H9 (cell line): ENCODE data around the gene DCAF12. TPM values are rescaled to one million over a fixed set of nuclear protein-coding genes. Genes with fewer than 3 reads are reported as not detected.
A peak's percentile ranks its signal among the peaks of the same experiment; 100 is the strongest.

Source experiments
- DNase-seq: peaks from one replicate; pipeline ENCODE4 v3.0.0-alpha.2; 2017
- H2AFZ ChIP-seq: one replicate; pipeline ENCODE4 v1.6.1; 2013; ENCODE audit warnings: mild to moderate bottlenecking, low read length, control low read depth, moderate library complexity
- H2AK5ac ChIP-seq: 2 replicates; pipeline ENCODE4 v1.6.1; 2013; ENCODE audit warnings: low read length, control low read depth, mixed read lengths; ENCODE audit not compliant: insufficient read length
- H2BK120ac ChIP-seq: one replicate; pipeline ENCODE4 v1.6.1; 2013; ENCODE audit warnings: low read depth, mild to moderate bottlenecking, low read length, control low read depth, inconsistent platforms; ENCODE audit not compliant: poor library complexity, severe bottlenecking
- H2BK12ac ChIP-seq: 2 replicates; pipeline ENCODE4 v1.6.1; 2013; ENCODE audit warnings: low read length, control low read depth, mixed read lengths, low read depth; ENCODE audit not compliant: insufficient read length
- H2BK15ac ChIP-seq: 2 replicates; pipeline ENCODE4 v1.6.1; 2013; ENCODE audit warnings: low read depth, low read length, control low read depth
- H2BK20ac ChIP-seq: one replicate; pipeline ENCODE4 v1.6.1; 2013; ENCODE audit warnings: low read depth, mild to moderate bottlenecking, low read length, control low read depth, inconsistent platforms; ENCODE audit not compliant: poor library complexity, severe bottlenecking
- H2BK5ac ChIP-seq: 2 replicates; pipeline ENCODE4 v1.6.1; 2013; ENCODE audit warnings: low read length, control low read depth, mixed read lengths; ENCODE audit not compliant: insufficient read length
- H3K14ac ChIP-seq: 2 replicates; pipeline ENCODE4 v1.6.1; 2013; ENCODE audit warnings: low read length, control low read depth; ENCODE audit not compliant: insufficient read depth
- H3K18ac ChIP-seq: 2 replicates; pipeline ENCODE4 v1.6.1; 2013; ENCODE audit warnings: low read depth, mild to moderate bottlenecking, mixed read lengths, low read length, control low read depth; ENCODE audit not compliant: insufficient read length
- H3K23ac ChIP-seq: 2 replicates; pipeline ENCODE4 v1.6.1; 2013; ENCODE audit warnings: low read length, control low read depth, mixed read lengths, low read depth; ENCODE audit not compliant: insufficient read length
- H3K23me2 ChIP-seq: 2 replicates; pipeline ENCODE4 v1.6.1; 2013; ENCODE audit warnings: low read depth, mild to moderate bottlenecking, mixed read lengths, low read length, control low read depth; ENCODE audit not compliant: insufficient read length, poor library complexity, severe bottlenecking
- H3K27ac ChIP-seq: 2 replicates; pipeline ENCODE4 v1.5.1; 2013; ENCODE audit warnings: low read length, control low read depth, mixed read lengths, low read depth; ENCODE audit not compliant: insufficient read length
- H3K27me3 ChIP-seq: 2 replicates; pipeline ENCODE4 v1.6.1; 2013; ENCODE audit warnings: low read length, control low read depth, inconsistent platforms; ENCODE audit not compliant: insufficient read depth
- H3K4ac ChIP-seq: 2 replicates; pipeline ENCODE4 v1.6.1; 2013; ENCODE audit warnings: low read depth, mild to moderate bottlenecking, control low read depth, inconsistent platforms, low read length, moderate library complexity
- H3K4me1 ChIP-seq: 2 replicates; pipeline ENCODE4 v1.6.1; 2013; ENCODE audit warnings: low read length, control low read depth, inconsistent platforms; ENCODE audit not compliant: insufficient read depth
- H3K4me2 ChIP-seq: 2 replicates; pipeline ENCODE4 v1.6.1; 2013; ENCODE audit warnings: low read length, control low read depth, mixed read lengths; ENCODE audit not compliant: insufficient read length, insufficient read depth
- H3K56ac ChIP-seq: 2 replicates; pipeline ENCODE4 v1.6.1; 2013; ENCODE audit warnings: low read depth, mild to moderate bottlenecking, mixed read lengths, low read length, control low read depth; ENCODE audit not compliant: insufficient read length
- H3K79me1 ChIP-seq: 2 replicates; pipeline ENCODE4 v1.6.1; 2013; ENCODE audit warnings: low read depth, mild to moderate bottlenecking, moderate library complexity, low read length, control low read depth, inconsistent platforms; ENCODE audit not compliant: insufficient read depth, poor library complexity, severe bottlenecking
- H3K79me2 ChIP-seq: 2 replicates; pipeline ENCODE4 v1.6.1; 2013; ENCODE audit warnings: low read length, control low read depth, inconsistent platforms; ENCODE audit not compliant: insufficient read depth
- H3K9ac ChIP-seq: 2 replicates; pipeline ENCODE4 v1.6.1; 2013; ENCODE audit warnings: low read length, control low read depth, mixed read lengths; ENCODE audit not compliant: insufficient read length; ENCODE audit errors: extremely low read depth
- H3K9me3 ChIP-seq: one replicate; pipeline ENCODE4 v1.6.1; 2013; ENCODE audit warnings: low read depth, low read length, inconsistent platforms; ENCODE audit not compliant: control insufficient read depth
- H3T11ph ChIP-seq: one replicate; pipeline ENCODE4 v1.6.1; 2013; ENCODE audit warnings: mild to moderate bottlenecking, low read length, control low read depth, inconsistent platforms
- H4K20me1 ChIP-seq: one replicate; pipeline ENCODE4 v1.6.1; 2013; ENCODE audit not compliant: control insufficient read depth, insufficient read length, insufficient read depth
- H4K5ac ChIP-seq: 2 replicates; pipeline ENCODE4 v1.6.1; 2013; ENCODE audit warnings: low read depth, mild to moderate bottlenecking, mixed read lengths, low read length, control low read depth; ENCODE audit not compliant: insufficient read length
- H4K8ac ChIP-seq: replicated peaks from 2 replicates; pipeline ENCODE4 v1.6.1; 2013; ENCODE audit warnings: low read length, control low read depth, mixed read lengths, low read depth; ENCODE audit not compliant: insufficient read length
- H4K91ac ChIP-seq: 2 replicates; pipeline ENCODE4 v1.6.1; 2013; ENCODE audit warnings: low read depth, mild to moderate bottlenecking, moderate library complexity, mixed read lengths, low read length, control low read depth; ENCODE audit not compliant: insufficient read length
- H3K27ac Mint-ChIP-seq, 3 experiments: 2 replicates in 2 of 3; 3 replicates in 1 of 3; pipeline ENCODE4 v1.8.0; 2020 to 2021; ENCODE audit warnings: mixed read lengths in 3 of 3, mild to moderate bottlenecking in 1 of 3, moderate library complexity in 1 of 3
- H3K27me3 Mint-ChIP-seq: 2 replicates; pipeline ENCODE4 v1.8.0; 2021; ENCODE audit warnings: low read depth, mild to moderate bottlenecking, moderate library complexity, mixed read lengths
- H3K36me3 Mint-ChIP-seq, 3 experiments: 2 replicates in 2 of 3; 3 replicates in 1 of 3; pipeline ENCODE4 v1.8.0; 2020 to 2021; ENCODE audit warnings: low read depth in 3 of 3, mixed read lengths in 3 of 3; ENCODE audit not compliant: insufficient read depth in 1 of 3
- H3K4me1 Mint-ChIP-seq, 2 experiments: 2 replicates each; pipeline ENCODE4 v1.8.0; 2020; ENCODE audit warnings: mixed read lengths in 2 of 2
- H3K4me3 Mint-ChIP-seq, 2 experiments: 2 replicates in 1 of 2; 3 replicates in 1 of 2; pipeline ENCODE4 v1.8.0; 2020 to 2021; ENCODE audit warnings: mild to moderate bottlenecking in 2 of 2, mixed read lengths in 2 of 2, moderate library complexity in 1 of 2
- H3K9me3 Mint-ChIP-seq, 2 experiments: 2 replicates in 1 of 2; 3 replicates in 1 of 2; pipeline ENCODE4 v1.8.0; 2020; ENCODE audit warnings: mild to moderate bottlenecking in 2 of 2, mixed read lengths in 2 of 2, moderate library complexity in 1 of 2
- CTCF ChIP-seq: fragments of 200-600 bp; sonication (generic); conservative IDR thresholded peaks from 3 replicates; pipeline ENCODE4 v1.8.0; 2021; ENCODE audit warnings: antibody characterized with exemption, mild to moderate bottlenecking
- WGBS: extraction: QIAGEN DNeasy Blood & Tissue Kit; methylation state at CpG from one replicate; pipeline ENCODE4 v1.1.7; 2013; ENCODE audit warnings: missing lambda C conversion rate, low lambda C conversion rate, mixed read lengths; ENCODE audit not compliant: insufficient read length; ENCODE audit errors: extremely low coverage; 5-methylcytosine and 5-hydroxymethylcytosine counted together
- total RNA-seq: library from RNA; stranded (reverse); gene quantifications from 2 replicates; pipeline ENCODE4 v1.2.1, GENCODE V29; 2021

The DCAF12 gene
- total RNA-seq, 1 experiment from 2014 or later, result 33.6 TPM

GRCh38 chr9:34072868-34073590, 53.5 kb downstream of the DCAF12 start:
- Histone ChIP-seq H3K27ac (no peak overlapping the region), H4K91ac (no peak overlapping the region), H4K5ac (no peak overlapping the region), H2BK12ac (no peak overlapping the region), H2BK5ac (no peak overlapping the region), H3K9ac (no peak overlapping the region), H3K56ac (no peak overlapping the region), H3K79me2 (no peaks in the 10 kb centered on the region), H3K27me3 (no peaks in the 10 kb centered on the region), H2BK20ac (no peak overlapping the region), H3K4ac (no peak overlapping the region), H3K9me3 (no peaks in the 10 kb centered on the region), H3K18ac (no peak overlapping the region), H2BK120ac (no peak overlapping the region), H3K14ac (no peak overlapping the region), H3K4me1 (no peaks in the 10 kb centered on the region), H3T11ph (no peak overlapping the region), H3K23me2 (no peaks in the 10 kb centered on the region), H3K79me1 (no peaks in the 10 kb centered on the region), H3K23ac (no peak overlapping the region), H2AK5ac (no peak overlapping the region), H2BK15ac (no peak overlapping the region), H4K8ac (no peak overlapping the region), H4K20me1 (no peaks in the 10 kb centered on the region), H2AFZ (no peak overlapping the region), H3K4me2 (no peak overlapping the region)
- WGBS, result no CpG with 5 or more reads among the region's 5 CpGs
- Mint-ChIP-seq H3K9me3 (peaks cover 0 to 2% of the 10 kb centered on the region in 2 experiments; a peak in 1 of 5 replicates), H3K4me1 (peaks cover 19 to 22% of the 10 kb centered on the region in 2 experiments), H3K27ac (peak overlapping the region; percentile 59 to 86 (median 86); a peak in 5 of 7 replicates), H3K36me3 (no peaks in the 10 kb centered on the region), H3K27me3 (no peaks in the 10 kb centered on the region), H3K4me3 (no peak overlapping the region)
- TF ChIP-seq CTCF, result no peak
- peak; percentile 33 for DNase-seq
